ENCODE measurements around the gene DHRS11.

The DHRS11 gene, protein sequence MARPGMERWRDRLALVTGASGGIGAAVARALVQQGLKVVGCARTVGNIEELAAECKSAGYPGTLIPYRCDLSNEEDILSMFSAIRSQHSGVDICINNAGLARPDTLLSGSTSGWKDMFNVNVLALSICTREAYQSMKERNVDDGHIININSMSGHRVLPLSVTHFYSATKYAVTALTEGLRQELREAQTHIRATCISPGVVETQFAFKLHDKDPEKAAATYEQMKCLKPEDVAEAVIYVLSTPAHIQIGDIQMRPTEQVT

DNA sequence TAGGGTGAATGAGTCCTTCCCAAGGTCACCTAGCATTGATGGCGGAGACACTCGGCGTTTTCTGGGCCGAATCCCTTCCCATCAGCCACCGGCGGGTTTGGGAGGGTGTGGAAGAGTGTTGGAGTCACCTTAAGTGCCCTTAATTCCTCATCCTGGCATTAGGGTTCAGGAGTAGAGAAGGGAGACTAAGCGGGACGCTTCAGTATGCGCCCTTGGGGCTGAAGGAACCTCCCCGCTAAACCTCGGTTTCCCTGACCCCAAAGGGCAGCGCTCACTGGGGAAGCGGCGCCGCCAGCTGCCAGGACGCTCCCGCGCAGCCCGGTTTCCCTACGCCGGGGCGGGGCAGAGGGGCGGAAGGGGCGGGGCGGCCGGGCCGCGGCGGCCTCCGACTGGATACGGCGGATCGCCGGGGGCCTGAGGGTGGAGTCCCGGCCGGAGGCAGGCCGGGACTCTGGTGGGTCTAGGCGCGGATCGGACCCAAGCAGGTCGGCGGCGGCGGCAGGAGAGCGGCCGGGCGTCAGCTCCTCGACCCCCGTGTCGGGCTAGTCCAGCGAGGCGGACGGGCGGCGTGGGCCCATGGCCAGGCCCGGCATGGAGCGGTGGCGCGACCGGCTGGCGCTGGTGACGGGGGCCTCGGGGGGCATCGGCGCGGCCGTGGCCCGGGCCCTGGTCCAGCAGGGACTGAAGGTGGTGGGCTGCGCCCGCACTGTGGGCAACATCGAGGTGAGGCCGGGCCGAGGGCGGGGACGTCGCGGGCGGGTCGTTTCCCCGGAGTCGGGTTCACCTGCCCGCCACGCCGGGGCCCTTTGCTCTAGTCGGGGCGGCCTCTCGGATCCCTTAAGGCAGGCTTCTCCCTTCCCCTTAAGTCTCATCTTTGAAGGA is at the start of gene DHRS11:
TSS of gene DHRS11 (plus strand) at position 446 of the 882 bp plus-strand sequence. CDS start at position 577, 131 bp downstream.
- peak; percentile 94 for DNase-seq

DNA sequence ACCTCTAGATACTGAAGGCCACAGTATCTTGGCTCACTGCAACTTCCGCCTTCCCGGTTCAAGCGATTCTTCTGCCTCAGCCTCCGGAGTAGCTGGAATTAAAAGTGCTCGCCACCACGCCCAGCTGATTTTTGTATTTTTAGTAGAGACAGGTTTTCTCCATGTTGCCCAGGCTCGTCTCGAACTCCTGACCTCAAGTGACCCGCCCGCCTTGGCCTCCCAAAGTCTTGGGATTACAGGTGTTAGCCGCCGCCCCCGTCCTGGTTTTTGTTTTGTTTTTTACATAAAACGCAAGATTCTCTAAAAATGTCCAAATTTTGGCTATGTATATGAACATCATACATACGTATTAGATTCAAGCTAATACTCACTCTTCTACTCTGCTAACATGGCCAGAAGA is 48.9 kb upstream of the DHRS11 start:
- DNase-seq = no peak

DNA sequence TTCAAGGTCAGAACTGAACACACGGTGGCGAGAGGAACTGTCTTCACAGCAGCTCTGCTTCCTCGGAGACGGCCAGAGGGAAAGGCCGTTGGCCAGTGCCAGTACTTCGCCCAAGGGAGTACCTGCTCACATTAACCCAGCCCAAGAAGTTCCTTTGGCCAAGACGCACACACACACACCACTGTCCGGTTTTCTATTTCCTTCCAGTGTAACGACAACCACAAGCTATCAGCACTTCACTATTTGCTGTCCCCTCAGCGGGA is 47.7 kb upstream of the DHRS11 start:
- peak; percentile 84 for DNase-seq

DNA sequence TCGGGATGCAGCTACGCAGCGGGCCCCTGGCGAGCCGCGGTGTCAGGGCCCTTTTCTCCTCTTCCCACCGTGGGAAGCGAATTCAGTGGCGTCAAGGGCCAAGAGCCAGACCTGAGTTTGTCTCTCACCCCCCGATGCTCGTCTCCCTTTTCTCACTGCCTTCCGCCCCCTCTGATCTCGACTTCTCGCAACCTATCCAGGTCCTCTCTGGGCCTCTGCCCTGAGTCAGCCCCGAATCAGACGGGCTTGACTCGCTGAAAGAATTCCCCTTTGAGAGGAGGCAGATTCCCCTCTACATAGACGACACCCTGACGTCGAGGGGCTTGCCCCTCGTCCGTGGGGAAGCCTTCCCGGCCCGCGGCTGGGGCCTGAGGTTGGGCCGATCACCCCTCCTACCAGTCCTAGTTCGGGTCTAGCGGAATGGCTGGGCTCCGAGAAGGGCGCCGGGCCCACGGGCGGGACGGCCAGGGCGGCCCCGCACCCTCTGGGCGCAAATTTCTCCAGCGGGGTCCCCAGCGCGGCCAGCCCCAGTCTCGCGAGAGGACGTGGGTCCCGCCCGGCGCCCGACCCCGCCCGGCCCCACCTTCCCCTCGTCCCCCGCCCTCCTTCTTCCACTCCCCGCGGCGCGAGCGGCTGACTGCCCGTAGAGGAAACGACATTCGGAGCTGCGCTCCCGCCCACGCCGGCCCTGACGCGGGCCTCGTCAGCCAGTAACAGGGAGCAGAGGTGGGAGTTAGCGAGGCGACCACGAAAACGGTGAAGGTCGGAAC is 47.2 kb upstream of the DHRS11 start, which contains the start of gene GGNBP2:
TSS of gene GGNBP2 (plus strand) at position 613 of the 770 bp plus-strand sequence. CDS start 806 bp downstream, outside the sequence.
- DNase-seq = peak; percentile 98

DNA sequence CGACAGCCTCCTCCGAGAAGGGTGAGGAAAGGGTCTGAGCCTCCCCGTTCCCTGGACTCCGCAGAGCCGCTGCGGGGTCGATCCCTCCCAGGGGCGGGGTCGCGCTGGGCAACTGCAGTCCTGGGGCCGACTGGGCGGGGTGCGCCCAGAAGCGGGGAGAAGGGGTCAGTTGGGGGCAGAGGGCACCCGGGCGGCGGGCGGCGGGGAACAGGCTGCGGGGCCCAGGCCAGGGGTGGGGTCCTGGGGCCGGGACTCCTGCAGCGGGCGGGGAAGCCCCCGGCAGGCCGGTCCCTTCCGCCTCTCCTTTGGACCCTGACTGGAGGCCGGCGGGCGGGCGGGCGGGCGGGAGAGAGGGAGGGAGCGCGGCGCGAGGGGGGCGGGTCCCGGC is 46.6 kb upstream of the DHRS11 start:
- no peak for DNase-seq

DNA sequence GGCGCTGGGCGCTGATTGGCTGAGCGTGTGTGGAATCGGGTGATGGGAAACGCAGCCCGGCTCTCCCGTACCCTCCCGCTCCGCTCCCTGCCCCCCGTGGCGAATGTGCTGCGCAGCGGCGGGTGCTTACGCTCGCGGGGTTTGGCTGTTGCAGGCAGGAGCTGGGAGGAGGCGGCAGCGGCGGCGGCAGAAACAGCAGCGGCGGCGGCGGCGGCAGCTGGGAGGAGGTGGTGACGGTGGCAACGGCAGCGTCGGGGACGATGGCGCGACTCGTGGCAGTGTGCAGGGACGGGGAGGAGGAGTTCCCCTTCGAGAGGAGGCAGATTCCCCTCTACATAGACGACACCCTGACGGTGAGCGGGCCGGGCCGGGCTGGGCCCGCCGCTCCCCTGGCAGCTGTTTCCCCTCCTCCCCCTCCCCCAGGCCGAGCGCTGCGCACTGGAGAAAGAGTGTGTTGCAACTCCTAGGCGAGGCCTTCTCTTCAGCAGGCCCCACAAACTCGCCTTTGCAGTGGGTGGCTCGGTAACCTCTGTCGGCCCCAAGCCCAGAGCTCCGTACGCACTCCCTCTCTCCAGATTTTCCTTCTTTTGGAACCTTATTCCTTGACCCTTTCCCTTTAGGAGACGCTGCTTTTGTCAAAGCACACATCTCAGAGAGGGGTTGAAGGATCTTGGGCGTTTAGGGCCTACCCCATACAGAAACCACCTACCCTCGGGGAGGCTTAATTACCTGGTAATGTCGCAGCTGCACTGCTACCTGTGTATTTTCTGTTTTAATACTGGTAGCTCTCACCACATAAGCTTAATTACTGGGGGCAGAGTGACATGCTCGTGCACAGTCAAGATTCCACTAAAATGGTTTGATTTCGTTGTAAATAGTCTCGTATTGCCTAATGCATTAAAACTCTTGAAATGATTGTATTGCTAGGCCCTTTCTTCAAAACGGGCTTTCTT is 45.9 kb upstream of the DHRS11 start:
- DNase-seq = peak; percentile 100

DNA sequence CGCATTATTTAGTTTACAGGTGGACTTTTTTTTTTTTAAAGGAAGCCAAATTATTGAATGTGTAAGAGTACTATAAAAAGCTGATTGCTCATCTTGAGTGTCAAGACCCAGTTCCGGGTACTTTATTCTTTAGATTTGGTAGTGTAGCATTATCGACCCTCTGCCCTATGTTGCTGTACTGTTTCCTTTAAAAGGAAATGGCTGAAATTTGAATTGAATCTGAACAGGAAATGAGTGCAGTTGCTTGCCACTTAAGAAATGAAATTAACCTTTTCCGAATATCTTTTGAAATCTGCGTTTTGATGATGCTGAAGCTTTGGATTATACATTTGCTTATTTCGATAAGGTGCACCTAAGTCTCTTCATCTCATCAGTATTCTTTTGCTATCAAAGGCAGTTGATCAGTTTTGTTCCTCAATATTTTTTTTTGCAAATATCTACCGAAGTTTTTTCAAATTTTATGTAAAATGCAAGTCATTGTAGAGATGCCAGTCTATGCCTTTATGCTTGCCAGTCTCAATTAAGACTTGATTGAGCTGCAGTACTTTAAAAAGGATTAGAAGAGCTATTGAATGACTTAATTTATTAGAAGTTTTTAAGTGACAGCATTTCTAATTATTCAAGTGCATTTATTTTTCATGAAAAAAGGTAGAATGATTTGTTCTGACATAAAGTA is 45.1 kb upstream of the DHRS11 start:
- no peak for DNase-seq

DNA sequence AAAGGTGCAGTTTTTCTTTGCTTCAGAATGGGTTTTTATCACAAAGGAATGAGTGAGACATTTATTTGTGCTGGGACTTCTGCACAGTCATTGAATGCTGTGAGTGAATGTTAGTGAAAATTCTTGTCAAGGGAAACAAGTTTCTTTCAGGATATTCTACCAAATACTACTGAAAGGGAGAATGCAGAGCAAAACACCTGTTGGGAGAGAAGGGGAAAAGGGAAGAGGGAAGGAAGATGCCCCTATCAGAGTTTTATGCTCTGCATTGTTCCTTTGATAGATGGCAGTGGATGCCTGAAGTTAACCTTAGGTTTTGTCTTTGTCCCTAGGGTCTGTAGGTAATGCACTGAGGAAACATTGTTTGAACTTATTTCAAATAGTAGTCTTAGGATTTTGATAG is 43.9 kb upstream of the DHRS11 start:
- no peak for DNase-seq

DNA sequence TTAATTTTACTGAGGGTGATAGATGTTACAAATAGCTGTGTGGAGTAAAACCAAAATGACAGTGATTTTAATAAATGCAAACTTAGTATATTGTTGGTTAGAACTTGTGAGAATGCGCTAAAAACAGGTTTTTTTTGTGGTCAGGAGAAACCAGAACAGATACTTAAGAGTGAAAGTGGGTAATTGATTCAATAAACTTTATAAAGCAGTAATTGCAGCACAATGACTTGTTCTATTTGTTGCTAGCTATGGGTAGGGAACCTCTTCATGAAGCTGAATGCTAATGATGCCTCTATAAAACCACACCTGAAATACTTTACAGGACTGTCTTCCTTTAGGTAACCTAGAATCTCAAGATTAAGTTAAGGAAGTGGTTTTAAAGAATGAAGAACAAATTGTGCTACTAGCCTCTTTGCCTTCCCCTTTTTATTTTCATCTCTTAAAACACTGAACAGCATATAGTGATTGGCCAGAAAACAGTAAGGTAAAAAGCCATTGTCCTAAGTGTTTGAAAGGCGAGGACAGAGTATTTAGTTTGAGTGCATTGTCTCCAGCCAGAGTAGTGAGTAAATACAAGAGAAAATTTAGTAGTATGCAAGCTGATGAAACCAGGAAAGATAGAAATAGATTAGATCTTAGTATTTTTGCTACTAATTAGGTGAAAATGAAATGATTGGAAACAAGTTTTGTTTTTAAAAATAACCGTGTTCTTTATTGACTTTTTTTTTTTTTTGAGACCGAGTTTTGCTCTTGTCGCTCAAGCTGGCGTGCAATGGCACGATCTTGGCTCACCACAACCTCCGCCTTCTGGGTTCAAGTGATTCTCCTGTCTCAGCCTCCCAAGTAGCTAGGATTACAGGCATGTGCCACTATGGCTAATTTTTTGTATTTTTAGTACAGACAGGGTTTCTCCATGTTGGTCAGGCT is 40.9 kb upstream of the DHRS11 start:
- DNase-seq = no peak

DNA sequence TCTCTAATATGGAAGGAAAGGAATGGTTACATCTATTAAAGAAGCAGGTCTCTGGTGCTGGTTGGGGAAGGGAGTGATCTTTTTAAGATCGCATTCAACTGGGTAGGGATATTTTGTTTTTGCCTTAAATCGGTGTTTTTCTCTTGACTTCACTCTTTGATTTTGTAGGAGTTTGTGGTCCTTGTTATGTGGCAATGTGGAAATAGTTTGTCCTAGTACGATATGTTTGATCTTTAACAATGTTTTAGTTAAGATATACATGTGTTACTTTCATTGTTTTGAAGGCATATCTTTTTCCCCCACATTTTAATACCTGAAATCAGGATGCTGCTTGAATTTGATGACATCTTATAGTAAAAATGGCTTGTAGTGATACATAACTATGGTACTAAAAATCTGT is 38.2 kb upstream of the DHRS11 start:
- DNase-seq = no peak

DNA sequence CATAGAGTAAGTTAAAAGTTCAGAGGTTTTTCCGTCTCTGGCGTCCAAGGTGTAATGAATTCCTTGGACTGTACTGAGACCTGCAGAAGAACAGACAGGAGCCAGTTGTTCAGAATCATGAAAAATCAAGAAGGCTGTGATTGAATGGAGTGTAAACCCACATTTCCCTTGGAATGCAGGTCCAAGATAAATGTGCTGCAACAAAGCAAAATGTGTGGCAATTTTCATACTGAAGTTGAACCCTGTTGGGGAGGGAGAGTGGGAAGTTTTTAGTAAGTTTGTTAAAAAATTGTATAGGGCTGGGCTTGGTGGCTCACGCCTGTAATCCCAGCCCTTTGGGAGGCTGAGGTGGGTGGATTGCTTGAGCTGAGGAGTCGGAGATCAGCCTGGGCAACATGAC is 25.6 kb upstream of the DHRS11 start:
- DNase-seq = no peak

DNA sequence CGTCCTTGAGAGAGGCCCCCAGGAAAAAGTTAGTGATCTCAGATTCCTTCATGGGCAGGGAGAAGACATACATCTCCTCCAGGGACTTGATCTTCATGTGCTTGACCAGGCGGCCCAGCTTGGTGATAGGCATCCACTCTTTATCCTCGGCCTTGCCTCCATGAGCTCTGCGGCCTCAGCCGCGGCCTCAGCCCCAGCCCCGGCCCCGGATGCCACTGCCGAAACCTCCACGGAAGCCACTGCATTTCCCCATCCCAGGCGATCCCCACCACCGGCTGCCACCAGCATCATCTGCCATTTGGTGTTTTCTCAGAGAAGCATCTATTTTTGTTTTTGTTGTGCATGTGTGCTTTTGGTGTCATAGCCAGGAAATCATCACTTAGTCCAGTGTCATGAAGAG is 16.7 kb upstream of the DHRS11 start:
- no peak for DNase-seq

DNA sequence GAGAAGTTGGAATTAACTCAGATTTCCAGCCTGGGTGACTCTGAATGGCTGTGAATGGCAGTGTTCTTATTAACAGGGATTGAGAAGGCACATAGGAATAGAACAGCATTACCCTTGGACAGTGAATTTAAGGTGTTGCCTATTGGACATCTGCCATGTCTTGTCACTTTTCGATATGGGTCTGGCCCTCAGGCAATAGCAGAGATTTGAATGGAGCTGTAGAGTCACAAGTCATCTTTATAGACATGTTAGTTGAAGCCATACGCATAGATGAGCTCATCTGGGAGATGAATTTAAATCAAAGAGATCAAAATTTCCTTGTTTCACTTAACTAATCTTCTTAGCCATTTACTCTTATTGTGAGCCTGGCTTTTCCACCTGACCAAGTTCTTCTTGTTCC is 14.9 kb upstream of the DHRS11 start:
- DNase-seq = no peak

DNA sequence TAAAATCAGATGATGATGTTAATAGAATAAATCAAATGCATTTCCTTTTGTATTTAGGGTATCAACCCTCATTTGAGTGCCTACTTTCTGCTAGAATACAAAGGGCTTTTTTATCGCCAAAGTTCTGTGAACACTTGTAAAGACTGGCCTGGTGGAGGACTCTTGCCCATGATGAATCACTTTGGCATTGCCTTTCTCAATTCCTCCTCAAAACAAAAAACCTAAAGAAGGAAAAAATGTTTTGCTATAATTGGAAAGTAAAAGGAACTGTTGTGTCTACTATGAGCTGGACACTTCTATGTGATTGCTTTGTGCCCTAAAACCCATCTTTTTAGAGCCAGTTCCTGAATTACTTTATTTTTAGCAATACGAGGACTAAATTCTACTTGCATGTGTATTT is 13.0 kb upstream of the DHRS11 start:
- DNase-seq = no peak

DNA sequence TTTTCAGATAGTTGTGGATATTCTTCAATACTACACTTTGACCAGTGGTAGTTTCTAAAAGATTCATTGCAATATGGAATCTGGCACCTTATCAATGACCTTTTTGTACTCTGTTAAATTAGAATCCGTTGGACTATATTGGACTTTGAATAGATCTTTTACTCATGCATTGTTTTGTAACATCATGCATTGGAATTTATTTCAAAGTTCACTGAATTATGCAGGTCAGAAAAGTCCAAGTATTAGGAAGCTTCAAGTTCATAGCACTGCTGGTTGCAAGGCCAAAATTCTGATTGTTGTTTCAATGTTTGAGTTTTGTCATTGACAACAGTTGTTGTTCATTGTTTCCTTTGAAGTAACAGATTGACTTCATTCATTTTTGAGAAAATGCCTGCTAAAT is 7.9 kb upstream of the DHRS11 start:
- no peak for DNase-seq

DNA sequence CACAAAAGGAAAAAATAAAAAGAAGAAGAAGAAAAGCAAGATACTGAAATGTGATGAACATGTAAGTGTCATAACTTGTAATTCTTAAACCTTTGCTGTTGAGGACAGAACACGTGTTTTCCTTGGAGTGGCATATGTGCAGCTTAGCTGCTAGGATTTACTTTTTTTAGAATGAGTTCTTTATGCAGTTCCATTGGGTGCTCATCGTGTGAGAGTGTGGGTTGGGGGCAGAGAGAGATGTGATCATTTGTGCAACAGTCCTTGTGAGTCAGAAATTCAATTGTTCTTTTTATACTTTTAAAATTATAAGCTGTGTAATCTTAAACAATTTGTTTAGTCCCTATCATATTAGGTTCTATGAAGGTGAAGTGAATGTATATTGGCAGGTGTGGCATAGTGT is 5.5 kb upstream of the DHRS11 start:
- no peak for DNase-seq

DNA sequence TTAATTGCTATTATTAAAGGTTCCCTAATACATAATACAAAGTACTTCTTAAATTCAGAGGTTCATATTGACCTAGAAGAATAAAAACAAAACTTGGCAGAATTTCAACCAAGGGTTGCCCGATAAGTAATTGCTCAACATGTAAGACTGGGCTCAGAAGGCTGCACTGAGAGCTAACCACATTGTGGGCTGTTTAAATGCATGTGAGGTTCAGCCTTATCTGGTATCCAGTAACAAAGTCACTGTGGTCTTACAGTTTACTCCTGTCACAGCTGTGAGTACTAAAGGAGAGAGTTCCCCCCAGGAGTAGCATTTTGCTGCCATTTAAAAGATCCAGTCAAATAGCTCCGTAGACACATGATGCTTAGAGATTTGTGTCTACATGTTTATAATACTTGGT is 1.6 kb upstream of the DHRS11 start:
- no peak for DNase-seq

DNA sequence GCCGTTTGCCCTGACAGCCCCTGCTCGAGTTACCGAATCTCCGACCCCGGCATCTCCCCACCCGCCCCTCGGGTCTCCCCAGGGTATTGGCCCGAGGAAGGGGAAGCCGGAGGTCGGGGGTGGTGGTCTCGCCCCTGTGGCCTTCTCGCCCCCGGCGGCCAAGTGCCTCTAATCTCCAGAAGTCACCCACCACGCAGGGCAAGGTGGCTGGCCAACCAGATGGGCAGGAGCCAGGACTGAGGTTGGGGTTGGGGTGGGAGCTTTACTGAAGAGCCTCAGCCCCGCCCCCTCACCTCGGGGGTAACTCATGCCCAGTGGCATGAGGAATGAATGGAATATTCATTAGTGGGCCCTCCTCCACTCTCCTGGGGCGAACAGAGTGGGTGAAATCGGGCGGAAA is 637 bp downstream of the DHRS11 start:
- DNase-seq = peak; percentile 77

DNA sequence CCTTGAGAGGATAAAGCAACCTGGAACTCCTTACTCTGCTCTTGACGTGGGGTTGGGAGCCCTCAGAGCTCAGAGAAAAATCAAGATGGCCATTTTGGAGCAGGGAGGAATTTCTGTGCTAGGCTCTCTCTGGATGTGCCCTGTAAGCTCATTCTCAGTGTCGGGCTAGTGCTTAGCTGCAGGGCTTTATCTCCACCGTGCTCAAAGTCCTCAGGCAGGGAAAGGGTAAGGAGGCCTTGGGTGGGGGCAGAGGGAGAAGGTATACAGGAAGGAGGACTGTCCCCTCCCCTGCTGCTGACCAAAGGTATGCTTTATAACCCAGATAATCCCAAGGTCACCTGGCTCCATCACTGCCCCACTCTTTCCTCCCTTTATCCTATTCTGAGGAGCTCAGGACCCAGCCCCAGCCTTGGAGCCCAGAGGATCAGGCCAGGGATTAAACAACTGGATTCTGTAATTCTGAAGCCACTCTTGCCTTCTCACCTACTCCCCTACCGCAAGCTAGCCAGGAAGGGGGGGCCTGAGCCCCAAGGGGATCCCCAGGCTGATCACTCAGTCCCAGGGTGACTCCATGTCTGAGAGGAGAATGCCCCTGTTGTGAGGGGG is 1.1 kb downstream of the DHRS11 start:
- peak; percentile 40 for DNase-seq

DNA sequence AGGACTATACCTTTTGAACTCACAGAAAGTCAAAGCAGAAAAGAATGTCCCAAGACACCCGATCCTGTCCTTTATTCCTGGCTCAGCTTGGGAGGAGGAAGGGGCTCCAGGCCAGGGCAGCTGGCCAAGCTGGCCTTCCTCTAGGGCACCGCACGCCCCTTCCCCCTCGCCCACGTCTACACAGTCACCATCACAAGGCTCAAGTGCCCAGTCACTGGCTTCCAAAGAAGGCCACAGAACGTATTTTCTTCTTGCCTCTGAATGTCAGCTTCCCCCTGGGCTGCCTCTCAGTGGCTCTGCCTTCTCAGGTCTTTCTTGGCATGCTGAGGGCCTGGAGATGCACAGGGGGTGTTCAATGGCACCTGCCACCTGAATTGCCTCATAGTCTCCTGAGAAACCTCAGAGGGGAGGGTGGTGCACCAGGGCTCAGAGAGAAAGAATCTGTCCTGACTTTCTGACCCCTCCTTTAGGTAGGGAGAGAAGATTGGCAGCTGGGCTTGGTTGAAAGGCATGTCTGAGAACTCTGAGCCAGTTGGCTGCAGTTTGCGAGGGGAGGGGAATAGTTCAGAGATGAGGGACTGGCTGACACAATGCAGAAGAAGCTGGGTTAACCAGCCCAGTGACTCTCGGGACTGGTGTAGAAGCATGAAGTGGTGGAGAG is 2.1 kb downstream of the DHRS11 start:
- peak; percentile 89 for DNase-seq
